HG02938 (cell line): ENCODE results near the gene ERVFRD-1.
"Not testable (repeated sequence)": the region's sequence is repeated elsewhere in the genome, so short reads cannot be mapped to it uniquely, and the experiment has no call there.

ENCODE experiments used
- ATAC-seq: cut with Tn5 transposase; IDR thresholded peaks from one replicate; pipeline ENCODE4 v1.9.1; 2021; ENCODE audit warnings: mild to moderate bottlenecking, moderate library complexity; ENCODE audit not compliant: unreplicated experiment

Gene ERVFRD-1

DNA sequence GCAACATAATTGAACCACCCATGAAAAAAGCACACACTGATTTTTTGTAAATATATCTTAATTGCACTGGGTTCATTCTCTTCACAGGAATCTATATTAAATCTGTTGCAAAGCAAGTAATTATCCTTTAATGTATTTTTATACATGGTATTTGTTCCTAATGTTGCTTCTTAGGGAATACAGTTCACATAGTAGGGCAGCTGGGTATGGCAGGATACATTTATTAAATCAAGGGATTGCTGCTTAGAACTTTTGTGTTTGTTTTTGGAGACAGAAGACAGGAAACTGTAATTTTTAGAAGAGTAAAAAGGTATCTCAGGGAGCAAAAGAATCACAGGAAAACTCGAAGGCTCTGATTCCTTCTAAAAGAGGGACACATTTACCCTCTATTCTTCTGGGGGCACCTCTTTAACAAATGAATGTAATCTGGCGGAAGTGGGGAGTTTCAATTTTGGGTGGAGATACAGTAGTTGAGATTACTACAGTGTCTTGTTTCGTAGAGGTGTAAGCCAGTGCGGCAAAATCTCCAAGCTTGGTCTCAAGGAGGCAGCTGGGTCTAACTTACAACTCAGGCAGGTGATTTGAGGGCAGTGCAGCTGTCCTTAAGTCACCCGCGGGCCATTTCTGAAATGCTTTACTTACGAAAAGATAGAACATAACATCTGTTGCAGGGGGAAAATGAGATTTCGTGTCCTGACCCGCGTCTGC, 18.7 kb downstream of the ERVFRD-1 start:
- ATAC-seq, result peak; percentile 38

DNA sequence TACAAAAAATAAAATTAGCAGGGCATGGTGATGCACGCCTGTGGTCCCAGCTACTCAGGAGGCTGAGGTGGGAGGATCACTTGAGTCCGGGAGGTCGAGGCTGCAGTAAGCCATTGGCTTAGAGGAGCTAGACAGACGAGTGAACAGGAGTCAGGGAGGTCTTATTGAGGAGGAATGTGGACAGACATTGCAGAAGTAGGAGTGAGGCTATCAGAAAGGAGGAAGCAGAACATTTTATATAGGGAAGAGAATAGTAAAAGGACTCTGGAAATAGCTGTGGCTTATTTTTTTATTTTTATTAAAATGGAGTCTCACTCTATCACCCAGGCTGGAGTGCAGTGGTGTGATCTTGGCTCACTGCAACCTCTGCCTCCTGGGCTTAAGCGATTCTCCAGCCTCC, 20.4 kb downstream of the ERVFRD-1 start:
- not testable (repeated sequence) for ATAC-seq

DNA sequence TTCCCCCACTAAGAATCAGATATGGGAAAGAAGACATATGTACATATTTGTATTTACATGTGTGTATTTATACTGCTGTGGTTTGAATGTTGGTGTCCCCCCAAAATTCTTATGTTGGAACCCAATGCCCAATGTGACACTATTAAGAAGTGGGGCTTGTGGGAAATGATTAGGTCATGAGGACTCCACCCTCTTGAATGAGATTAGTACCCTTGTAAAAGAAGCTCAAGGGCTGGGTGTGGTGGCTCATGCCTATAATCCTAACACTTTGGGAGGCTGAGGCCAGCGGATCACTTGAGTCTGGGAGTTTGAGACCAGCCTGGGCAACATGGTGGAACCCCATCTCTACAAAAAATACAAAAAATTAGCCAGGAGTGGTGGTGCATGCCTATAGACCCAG, 21.8 kb downstream of the ERVFRD-1 start:
- no peak for ATAC-seq

DNA sequence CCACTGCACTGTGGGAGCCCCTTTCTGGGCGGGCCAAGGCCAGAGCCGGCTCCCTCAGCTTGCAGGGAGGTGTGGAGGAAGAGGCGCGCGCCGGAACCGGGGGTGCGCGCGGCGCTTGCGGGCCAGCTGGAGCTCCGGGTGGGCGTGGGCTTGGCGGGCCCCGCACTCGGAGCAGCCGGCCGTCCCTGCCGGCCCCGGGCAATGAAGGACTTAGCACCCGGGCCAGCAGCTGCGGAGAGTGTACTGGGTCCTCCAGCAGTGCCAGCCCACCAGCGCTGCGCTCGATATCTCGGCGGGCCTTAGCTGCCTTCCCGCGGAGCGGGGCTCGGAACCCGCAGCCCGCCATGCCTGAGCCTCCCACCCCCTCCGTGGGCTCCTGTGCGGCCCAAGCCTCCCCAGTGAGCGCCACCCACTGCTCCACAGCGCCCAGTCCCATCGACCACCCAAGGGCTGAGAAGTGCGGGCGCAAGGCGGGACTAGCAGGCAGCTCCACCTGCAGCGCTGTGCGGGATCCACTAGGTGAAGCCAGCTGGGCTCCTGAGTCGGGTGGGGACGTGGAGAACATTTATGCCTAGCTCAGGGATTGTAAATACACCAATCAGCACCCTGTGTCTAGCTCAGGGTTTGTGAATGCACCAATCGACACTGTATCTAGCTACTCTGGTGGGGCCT, 24.2 kb downstream of the ERVFRD-1 start:
- not testable (repeated sequence) for ATAC-seq

DNA sequence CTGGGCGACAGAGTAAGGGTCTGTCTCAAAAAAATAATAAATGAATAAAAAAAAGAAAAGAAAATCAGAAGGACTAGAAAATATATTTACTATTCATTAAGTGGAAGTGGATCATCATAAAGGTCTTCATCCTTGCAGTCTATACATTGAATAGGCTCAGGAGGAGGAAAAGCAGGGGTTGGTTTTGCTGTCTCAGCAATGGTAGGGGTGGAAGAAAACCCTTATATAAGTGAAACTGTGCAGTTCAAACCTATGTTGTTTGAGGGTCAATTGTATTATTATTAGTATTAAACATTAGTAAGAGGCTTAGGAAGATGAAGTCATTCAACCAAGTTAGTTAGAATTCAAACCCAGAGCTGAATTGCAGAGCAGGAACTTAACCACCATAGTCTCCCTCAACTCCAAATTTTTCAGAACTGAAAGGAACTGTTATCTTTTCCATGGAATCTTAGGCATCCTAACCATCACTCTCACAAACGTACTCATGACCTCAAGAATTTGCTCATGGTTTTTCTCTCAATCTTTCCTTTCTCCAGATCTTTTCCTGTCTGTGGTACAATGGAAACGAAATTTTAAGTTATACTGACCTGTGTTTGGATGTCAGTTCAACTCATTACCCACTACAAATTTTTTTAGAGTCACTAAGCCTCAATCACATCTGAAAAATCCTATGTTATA, 25.6 kb downstream of the ERVFRD-1 start:
- ATAC-seq, result no peak

DNA sequence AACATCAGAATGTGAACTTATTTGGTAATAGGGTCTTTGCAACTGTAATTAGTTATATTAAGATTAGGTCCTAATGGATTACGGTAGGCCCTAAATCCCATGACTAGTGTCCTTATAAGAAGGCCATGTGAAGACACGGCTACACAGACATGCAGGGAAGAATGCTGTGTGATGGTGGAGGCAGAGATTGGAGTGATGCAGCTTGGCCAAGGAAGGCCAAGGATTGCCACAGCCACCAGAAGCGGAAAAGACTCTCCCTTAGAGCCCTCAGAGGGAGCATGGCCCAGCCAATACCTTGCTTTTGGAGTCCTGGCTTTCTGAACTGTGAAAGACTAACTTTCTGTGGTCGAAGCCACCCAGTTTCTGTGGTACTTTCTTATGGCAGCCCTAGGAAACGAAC, 27.6 kb downstream of the ERVFRD-1 start:
- no peak for ATAC-seq

- no peak for ATAC-seq
These were observed 28.0 kb downstream of the ERVFRD-1 start for GRCh38 chr6:11083491-11083890.

GRCh38 chr6:11080296-11080695, 31.2 kb downstream of the ERVFRD-1 start:
- no peak for ATAC-seq

DNA sequence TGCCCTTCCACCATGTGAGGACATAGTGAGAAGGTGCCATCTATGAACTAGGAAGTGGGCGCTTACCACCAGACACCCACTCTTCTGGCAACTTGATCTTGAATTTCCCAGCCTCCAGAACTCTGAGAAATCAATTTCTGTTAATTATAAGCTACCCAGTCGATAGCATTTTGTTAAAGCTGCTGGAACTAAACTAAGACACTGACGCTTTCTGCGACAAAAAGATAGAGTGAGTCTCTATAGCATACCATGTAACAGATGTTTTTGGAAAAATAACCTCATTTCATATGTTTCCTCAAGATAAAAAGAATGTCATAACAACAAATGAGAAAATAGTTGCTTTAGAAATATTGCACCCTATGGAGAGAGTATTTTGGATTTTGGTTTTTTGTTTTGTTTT, 33.3 kb downstream of the ERVFRD-1 start:
- ATAC-seq, result no peak

DNA sequence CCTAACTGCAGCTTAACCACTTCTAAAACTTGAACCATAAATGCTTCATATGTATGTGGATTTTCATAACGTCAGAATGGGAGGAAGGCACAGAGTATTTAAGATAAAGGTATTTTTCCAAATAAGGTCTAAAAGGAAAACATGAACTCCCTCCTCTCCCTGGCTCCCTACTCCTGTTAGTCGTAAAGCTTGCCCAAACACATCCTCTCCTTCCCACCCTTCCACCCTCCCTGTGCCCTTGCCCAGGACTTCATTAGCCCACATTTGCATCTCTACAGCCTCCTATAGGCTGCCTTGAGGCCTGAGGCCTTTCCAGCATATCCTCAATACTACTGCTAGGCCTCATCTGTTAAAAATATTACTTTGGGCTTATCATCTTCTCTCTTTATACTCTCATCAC, 35.0 kb downstream of the ERVFRD-1 start:
- ATAC-seq, result no peak

GRCh38 chr6:11072101-11072500, 39.4 kb downstream of the ERVFRD-1 start:
- no peak for ATAC-seq

- no peak for ATAC-seq
These were observed 41.8 kb downstream of the ERVFRD-1 start for GRCh38 chr6:11069760-11070159.

- no peak for ATAC-seq
These were observed 44.2 kb downstream of the ERVFRD-1 start for GRCh38 chr6:11067348-11067747.

DNA sequence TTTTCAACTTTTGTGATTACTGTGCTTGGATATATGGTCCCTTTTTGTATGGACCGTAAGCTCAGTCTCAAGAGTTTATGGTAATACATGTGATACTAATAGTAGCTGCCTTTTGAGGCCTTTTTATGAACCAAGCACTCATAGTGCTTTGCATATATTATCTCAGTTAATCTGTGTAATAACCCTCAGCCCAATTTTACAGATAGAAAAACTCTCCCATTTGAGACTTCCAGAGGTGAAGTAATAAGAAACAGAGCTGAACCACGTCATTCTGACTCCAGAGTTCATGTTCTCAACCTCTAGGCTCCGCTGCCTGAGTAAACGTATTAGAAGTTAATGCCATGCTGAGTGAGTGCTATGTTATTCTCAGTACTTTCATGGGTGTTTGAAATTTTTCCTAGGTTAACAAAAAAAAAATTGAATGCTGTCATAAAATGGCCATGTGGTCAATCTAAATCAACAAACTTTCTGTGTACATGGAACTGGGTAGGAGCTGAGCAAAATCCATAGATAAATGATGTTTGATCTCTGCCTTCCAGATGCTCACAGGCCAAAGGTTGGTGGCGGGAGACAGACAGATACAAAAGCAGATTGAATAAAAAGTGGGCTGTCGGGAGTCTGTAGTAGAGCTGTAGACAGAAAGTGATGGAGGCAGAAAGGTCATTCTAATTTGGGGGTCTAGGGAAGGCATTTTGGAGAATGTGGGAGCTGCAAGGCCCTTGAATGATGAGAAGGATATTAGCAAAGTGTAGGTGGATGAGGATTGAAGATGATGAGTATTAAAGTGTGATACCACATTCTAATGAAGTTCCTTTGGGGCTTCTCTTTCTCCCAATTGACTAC, 44.8 kb downstream of the ERVFRD-1 start:
- no peak for ATAC-seq

- ATAC-seq, result no peak
These were observed 45.9 kb downstream of the ERVFRD-1 start for GRCh38 chr6:11065436-11066202.

GRCh38 chr6:11064836-11065235, 46.7 kb downstream of the ERVFRD-1 start:
- no peak for ATAC-seq

DNA sequence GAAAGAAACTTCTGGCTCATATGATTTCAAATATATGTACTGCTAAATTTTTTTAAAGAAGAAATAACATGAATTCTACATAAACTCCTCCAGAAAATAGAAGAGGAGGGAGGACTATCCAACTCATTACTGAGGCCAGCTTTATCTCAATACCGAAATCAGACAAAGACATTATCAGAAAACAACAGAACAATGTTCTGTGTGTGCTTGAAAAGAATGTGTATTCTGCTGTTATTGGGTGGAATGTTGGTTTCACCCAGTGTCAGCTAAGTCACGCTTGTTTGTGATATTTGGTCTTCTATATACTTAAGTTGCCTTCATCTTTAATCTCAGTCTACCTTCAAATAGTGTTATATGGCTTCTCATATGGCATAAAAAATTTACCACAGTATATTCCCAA, 48.8 kb downstream of the ERVFRD-1 start:
- no peak for ATAC-seq

- no peak for ATAC-seq
These were observed 49.4 kb downstream of the ERVFRD-1 start for GRCh38 chr6:11062083-11062482.

GRCh38 chr6:11058406-11058805, 53.1 kb downstream of the ERVFRD-1 start:
- ATAC-seq, result no peak

GRCh38 chr6:11056871-11057270, 54.7 kb downstream of the ERVFRD-1 start:
- ATAC-seq, result no peak
